HG03025 (cell line): ENCODE results near the gene STIM1.
"Not testable (repeated sequence)": the region's sequence is repeated elsewhere in the genome, so short reads cannot be mapped to it uniquely, and the experiment has no call there.

Experiments used
- ATAC-seq: cut with Tn5 transposase; IDR thresholded peaks from one replicate; pipeline ENCODE4 v1.9.1; 2021; ENCODE audit warnings: mild to moderate bottlenecking, moderate library complexity; ENCODE audit not compliant: unreplicated experiment, low FRiP score

The STIM1 gene

GRCh38 chr11:3969613-3970012, 114.1 kb downstream of the STIM1 start:
- ATAC-seq: no peak

GRCh38 chr11:3970108-3970507, 114.6 kb downstream of the STIM1 start:
- ATAC-seq: no peak

- ATAC-seq: no peak
These were observed 116.4 kb downstream of the STIM1 start for GRCh38 chr11:3971756-3972404.

GRCh38 chr11:3972431-3972830, 117.0 kb downstream of the STIM1 start:
- ATAC-seq: no peak

- ATAC-seq: no peak
These were observed 121.6 kb downstream of the STIM1 start for GRCh38 chr11:3977078-3977477.

- no peak for ATAC-seq
These were observed 125.7 kb downstream of the STIM1 start for GRCh38 chr11:3981084-3981633.

- ATAC-seq: no peak
These were observed 127.0 kb downstream of the STIM1 start for GRCh38 chr11:3982431-3982830.

GRCh38 chr11:3983101-3983500, 127.6 kb downstream of the STIM1 start:
- ATAC-seq: no peak

GRCh38 chr11:3984896-3985295, 129.4 kb downstream of the STIM1 start:
- no peak for ATAC-seq

- no peak for ATAC-seq
These were observed 130.2 kb downstream of the STIM1 start for GRCh38 chr11:3985631-3986030.

GRCh38 chr11:3986301-3986700, 130.8 kb downstream of the STIM1 start:
- no peak for ATAC-seq

- ATAC-seq: no peak
These were observed 133.9 kb downstream of the STIM1 start for GRCh38 chr11:3989276-3989920.

- no peak for ATAC-seq
These were observed 134.4 kb downstream of the STIM1 start for GRCh38 chr11:3989921-3990290.

GRCh38 chr11:3990406-3990805, 134.9 kb downstream of the STIM1 start:
- no peak for ATAC-seq

GRCh38 chr11:3992964-3993363, 137.5 kb downstream of the STIM1 start:
- ATAC-seq: no peak

- no peak for ATAC-seq
These were observed 138.7 kb downstream of the STIM1 start for GRCh38 chr11:3994030-3994640.

- ATAC-seq: no peak
These were observed 139.8 kb downstream of the STIM1 start for GRCh38 chr11:3995307-3995706.

- ATAC-seq: no peak
These were observed 140.6 kb downstream of the STIM1 start for GRCh38 chr11:3995949-3996554.

GRCh38 chr11:3996651-3997050, 141.2 kb downstream of the STIM1 start:
- no peak for ATAC-seq

- not testable (repeated sequence) for ATAC-seq
These were observed 149.3 kb downstream of the STIM1 start for GRCh38 chr11:4004753-4005152.

- no peak for ATAC-seq
These were observed 151.6 kb downstream of the STIM1 start for GRCh38 chr11:4006946-4007680.
